LNCAP (cell line): Measurements from ENCODE around the gene HOXD8.

ENCODE experiments used
- CTCF ChIP-seq: fragments of 450-650 bp; IDR thresholded peaks from 2 replicates; pipeline ENCODE4 v1.5.1; 2017; ENCODE audit warnings: mild to moderate bottlenecking

HOXD8 gene

GRCh38 chr2:176106581-176107539, 22.6 kb upstream of the HOXD8 start, which contains the start of gene HOXD11:
Gene HOXD11 (plus strand): TSS chr2:176107280. CDS start chr2:176107356, 76 bp downstream.
- no peak for TF ChIP-seq CTCF

- no peak for TF ChIP-seq CTCF
These were observed 21.7 kb upstream of the HOXD8 start for GRCh38 chr2:176107731-176108181.

DNA sequence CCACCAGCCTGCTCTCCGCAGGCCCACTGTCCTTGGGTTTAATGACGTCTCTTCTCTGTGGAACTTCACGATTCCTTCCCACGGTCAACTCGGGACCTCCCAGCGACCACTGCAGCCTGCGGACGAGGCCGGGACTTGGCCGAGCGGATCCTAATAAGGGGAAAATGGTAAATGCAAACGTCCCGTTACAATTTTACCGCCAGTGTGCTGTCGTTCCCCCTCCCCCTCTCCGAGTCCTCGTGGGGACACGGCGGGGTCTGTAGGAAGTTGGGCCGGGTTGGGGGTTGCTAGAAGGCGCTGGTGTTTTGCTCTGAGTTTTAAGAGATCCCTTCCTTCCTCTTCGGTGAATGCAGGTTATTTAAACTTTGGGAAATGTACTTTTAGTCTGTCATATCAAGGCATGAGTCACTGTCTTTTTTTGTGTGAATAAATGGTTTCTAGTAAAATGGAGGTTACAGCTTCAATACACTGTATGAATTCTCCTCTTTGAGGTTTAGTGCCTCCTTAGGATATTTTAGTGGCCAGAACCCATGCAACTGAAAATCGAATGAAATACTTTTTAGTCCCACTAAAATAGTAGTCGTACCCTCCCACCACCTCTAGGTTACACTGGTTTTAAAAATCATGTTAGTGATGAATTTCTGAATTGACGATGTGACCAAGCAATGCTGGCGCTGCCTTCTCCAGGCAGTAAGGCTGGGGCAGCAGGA, 20.2 kb upstream of the HOXD8 start:
- no peak for TF ChIP-seq CTCF

- no peak for TF ChIP-seq CTCF
These were observed 19.6 kb upstream of the HOXD8 start for GRCh38 chr2:176109946-176110345.

DNA sequence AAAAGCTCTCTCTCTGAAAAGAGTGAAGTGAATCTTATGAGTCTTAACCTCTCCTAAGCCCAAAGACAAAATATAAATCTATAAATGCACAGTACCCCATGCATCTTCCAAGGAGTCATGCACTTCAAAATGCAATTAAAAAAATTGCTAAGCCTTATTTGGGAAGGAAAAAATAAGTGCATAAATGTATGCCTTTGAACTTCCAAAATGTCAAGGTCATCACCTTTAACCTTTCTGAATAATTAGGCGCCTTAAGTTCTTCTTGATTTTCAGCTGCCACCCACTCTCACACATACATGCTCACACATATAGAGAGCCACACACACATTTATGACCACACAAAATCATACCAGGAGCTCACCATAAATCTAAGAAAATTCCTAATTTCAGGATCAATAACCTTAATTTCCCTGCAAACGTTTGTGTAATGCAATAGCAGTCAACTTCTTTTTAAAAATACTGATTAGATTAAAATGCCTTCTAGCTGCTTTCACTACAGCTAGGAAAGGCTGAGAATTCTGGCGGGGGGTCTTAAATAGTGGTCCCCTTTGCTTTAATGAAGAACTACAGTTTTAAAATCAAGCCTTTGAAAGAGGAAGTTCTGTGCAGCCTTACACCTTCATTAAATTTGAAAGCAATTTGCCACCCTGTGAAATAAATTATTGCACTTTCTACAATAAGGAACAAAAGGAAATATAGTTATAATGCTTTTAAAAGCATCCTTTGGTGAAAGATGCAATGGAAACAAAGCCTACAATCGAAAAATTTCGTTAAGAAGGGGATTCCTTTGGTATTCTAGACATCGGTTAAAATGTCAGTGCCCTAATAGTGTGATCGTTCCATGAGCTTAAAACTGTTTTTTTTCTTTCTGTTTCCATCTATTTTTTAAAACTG, 18.8 kb upstream of the HOXD8 start:
- TF ChIP-seq CTCF, result no peak

GRCh38 chr2:176111309-176111663, 18.2 kb upstream of the HOXD8 start:
- peak; percentile 83 for TF ChIP-seq CTCF

- TF ChIP-seq CTCF, result no peak
These were observed 17.6 kb upstream of the HOXD8 start for GRCh38 chr2:176111846-176112374.
